ENCODE measurements around the gene ZNF740.

Gene ZNF740

DNA sequence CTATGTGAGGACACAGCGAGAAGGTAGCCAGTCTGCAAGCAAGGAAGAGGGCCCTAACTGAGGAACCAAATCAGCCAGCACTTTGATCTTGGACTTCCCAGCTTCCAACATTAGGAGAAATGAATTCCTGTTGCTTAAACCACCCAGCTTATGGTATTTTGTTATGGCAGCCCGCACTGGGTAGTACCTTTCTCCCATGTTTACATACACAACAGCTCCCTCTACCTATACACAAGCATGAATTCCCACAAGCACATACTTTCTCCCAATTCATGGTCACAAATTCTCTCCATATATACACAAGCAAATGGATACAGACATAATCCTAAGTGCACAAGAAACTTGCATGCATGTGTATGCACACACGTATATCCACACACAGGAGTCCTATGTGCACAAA is 19.2 kb downstream of the ZNF740 start (continued):
- TF ChIP-seq ZNF221 (tag by site-specific recombination; IDR thresholded peaks at IDR 0.05; ENCODE audit: borderline replicate concordance), result no peak
- no peak for TF ChIP-seq ZNF777 (tag by site-specific recombination; IDR thresholded peaks at IDR 0.05; ENCODE audit: borderline replicate concordance)
- no peak for TF ChIP-seq ZNF692 (tag by site-specific recombination; IDR thresholded peaks at IDR 0.05)
- TF ChIP-seq ZNF426 (tag by site-specific recombination; IDR thresholded peaks at IDR 0.05), result no peak
- TF ChIP-seq, protein P1, sequence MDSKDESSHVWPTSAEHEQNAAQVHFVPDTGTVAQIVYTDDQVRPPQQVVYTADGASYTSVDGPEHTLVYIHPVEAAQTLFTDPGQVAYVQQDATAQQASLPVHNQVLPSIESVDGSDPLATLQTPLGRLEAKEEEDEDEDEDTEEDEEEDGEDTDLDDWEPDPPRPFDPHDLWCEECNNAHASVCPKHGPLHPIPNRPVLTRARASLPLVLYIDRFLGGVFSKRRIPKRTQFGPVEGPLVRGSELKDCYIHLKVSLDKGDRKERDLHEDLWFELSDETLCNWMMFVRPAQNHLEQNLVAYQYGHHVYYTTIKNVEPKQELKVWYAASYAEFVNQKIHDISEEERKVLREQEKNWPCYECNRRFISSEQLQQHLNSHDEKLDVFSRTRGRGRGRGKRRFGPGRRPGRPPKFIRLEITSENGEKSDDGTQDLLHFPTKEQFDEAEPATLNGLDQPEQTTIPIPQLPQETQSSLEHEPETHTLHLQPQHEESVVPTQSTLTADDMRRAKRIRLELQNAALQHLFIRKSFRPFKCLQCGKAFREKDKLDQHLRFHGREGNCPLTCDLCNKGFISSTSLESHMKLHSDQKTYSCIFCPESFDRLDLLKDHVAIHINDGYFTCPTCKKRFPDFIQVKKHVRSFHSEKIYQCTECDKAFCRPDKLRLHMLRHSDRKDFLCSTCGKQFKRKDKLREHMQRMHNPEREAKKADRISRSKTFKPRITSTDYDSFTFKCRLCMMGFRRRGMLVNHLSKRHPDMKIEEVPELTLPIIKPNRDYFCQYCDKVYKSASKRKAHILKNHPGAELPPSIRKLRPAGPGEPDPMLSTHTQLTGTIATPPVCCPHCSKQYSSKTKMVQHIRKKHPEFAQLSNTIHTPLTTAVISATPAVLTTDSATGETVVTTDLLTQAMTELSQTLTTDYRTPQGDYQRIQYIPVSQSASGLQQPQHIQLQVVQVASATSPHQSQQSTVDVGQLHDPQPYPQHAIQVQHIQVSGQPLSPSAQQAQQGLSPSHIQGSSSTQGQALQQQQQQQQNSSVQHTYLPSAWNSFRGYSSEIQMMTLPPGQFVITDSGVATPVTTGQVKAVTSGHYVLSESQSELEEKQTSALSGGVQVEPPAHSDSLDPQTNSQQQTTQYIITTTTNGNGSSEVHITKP (tag by site-specific recombination; IDR thresholded peaks at IDR 0.05), result no peak
- TF ChIP-seq ZNF571 (tag by site-specific recombination; IDR thresholded peaks at IDR 0.05), result no peak
- TF ChIP-seq ZNF555 (tag by site-specific recombination; conservative IDR thresholded peaks at IDR 0.05), result no peak

- ChIA-PET CTCF (interaction anchor here (0.6 to 1.5 kb wide), 3 partner anchors 13 to 69 kb away, joined by 3 to 4 read pairs (median 3); no protein-coding TSS in a partner anchor), POLR2A (no interaction called here)
- H3K4me1 ChIP-seq (ENCODE audit: control insufficient read depth, insufficient read depth, low read length), result no peaks in the 10 kb centered on the region
- TF ChIP-seq ZNF610 (tag by site-specific recombination; IDR thresholded peaks at IDR 0.05; ENCODE audit: borderline replicate concordance), result no peak
- no peak for TF ChIP-seq ZNF785 (tag by site-specific recombination; IDR thresholded peaks at IDR 0.05)
- no peak for TF ChIP-seq ZNF121 (tag by site-specific recombination; IDR thresholded peaks at IDR 0.05)
- no peak for TF ChIP-seq ZNF423 (tag by site-specific recombination; IDR thresholded peaks at IDR 0.05)
- TF ChIP-seq ZNF214 (tag by site-specific recombination; IDR thresholded peaks at IDR 0.05; ENCODE audit: borderline replicate concordance), result no peak
- TF ChIP-seq ZNF629 (tag by site-specific recombination; IDR thresholded peaks at IDR 0.05), result no peak
- TF ChIP-seq SETDB1 (IDR thresholded peaks at IDR 0.05; ENCODE audit: insufficient read length, low read length), result no peak
- no peak overlapping the region for H3K4me3 ChIP-seq (ENCODE audit: low read depth, low read length)
- H3K9me3 ChIP-seq (ENCODE audit: control insufficient read depth, insufficient read depth, low read depth, low read length), result no peaks in the 10 kb centered on the region
- H3K27ac ChIP-seq (ENCODE audit: extremely low read depth, low read depth, low read length), result no peak overlapping the region
- H3K36me3 ChIP-seq (ENCODE audit: control insufficient read depth in 2 of 2, insufficient read depth in 1 of 2, low read length in 2 of 2), result no peaks in the 10 kb centered on the region
Observed at GRCh38 chr12:53200107-53200457, 19.6 kb downstream of the ZNF740 start.

- Histone ChIP-seq H3K9me3 (ENCODE audit: control insufficient read depth, insufficient read depth, low read depth, low read length) (no peaks in the 10 kb centered on the region), H3K4me1 (ENCODE audit: control insufficient read depth, insufficient read depth, low read length) (no peaks in the 10 kb centered on the region), H3K36me3 (ENCODE audit: control insufficient read depth in 2 of 2, insufficient read depth in 1 of 2, low read length in 2 of 2) (no peaks in the 10 kb centered on the region), H3K4me3 (ENCODE audit: low read depth, low read length) (no peak overlapping the region), H3K27ac (ENCODE audit: extremely low read depth, low read depth, low read length) (no peak overlapping the region)
- POLR2A ChIA-PET, result interaction anchor here (1.6 kb wide), 1 partner anchor 13 kb away, joined by 5 read pairs; no protein-coding TSS in a partner anchor
- TF ChIP-seq ZNF133 (tag by site-specific recombination; IDR thresholded peaks at IDR 0.05) (no peak), KLF8 (tag by site-specific recombination; IDR thresholded peaks at IDR 0.05) (no peak), ZNF701 (tag by site-specific recombination; IDR thresholded peaks at IDR 0.05) (no peak), BCL6B (tag by site-specific recombination; IDR thresholded peaks at IDR 0.05) (no peak), EGR2 (tag by site-specific recombination; IDR thresholded peaks at IDR 0.05; ENCODE audit: low read depth) (no peak), SETDB1 (IDR thresholded peaks at IDR 0.05; ENCODE audit: insufficient read length, low read length) (no peak), ZNF768 (tag by site-specific recombination; IDR thresholded peaks at IDR 0.05) (no peak), ZNF830 (tag by site-specific recombination; IDR thresholded peaks at IDR 0.05; ENCODE audit: low read depth) (no peak), ZNF558 (tag by site-specific recombination; IDR thresholded peaks at IDR 0.05) (no peak), ZNF426 (tag by site-specific recombination; IDR thresholded peaks at IDR 0.05) (no peak), ZNF280C (tag by site-specific recombination; IDR thresholded peaks at IDR 0.05) (no peak)
- CTCF ChIA-PET, result interaction anchor here (1.2 to 1.5 kb wide), 4 partner anchors 13 to 152 kb away, joined by 3 to 4 read pairs (median 3); no protein-coding TSS in a partner anchor
Observed at GRCh38 chr12:53200458-53201176, 20.1 kb downstream of the ZNF740 start.
